ENCODE data around the gene CHD1. TPM values are rescaled to one million over a fixed set of nuclear protein-coding genes. Genes with fewer than 3 reads are reported as not detected.

Gene CHD1
- total RNA-seq = 56.2 and 105 TPM in 2 replicates

DNA sequence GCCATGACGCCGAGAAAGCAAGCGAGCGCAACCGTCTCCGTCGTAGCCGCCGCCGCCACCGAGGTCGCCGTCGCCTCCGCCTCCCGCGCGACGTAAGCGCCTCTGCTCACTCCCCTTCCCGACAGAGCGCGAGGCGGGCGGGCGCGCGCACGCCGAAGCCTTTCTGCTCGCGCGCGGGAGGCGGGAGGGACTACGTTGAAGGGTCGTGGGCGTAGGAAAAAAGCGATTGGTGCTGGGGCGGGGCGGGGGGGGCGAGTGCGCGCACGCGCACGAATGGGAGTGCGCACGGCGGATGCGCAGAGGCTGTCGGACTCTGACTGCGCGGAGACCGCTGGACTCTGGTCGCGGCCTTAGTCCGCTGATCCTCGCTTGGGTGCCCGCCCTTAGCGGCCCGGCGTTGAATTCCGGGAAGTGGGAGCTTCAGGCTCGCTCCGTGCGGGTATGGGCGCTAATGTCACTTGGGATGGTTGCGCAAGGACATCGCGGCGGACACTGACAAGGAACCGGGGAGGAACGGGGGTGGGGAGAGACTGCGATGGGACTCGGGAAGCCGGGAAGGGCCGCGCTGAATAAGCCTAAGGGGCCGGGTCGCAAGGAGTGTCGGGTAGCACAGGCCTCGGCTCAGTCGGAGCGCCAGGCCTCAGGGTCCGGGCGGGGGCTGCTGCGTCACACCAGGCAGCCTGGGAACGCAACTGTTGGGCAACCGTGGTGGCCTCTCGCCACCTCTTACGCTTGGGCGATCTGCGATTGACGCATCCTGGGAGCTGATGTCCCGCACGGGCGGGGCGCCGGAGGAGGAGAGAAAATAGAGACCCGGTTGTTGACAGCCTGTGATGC lies at the start of gene CHD1:
TSS of gene CHD1 (minus strand) at position 135 of the 837 bp plus-strand sequence. CDS start 2,621 bp downstream, outside the sequence.

Other genes starting within 250 kb of the CHD1 start
- 20.5 and 33.3 TPM in 2 replicates for gene RGMB, start 155.3 kb downstream of the CHD1 start, total RNA-seq